ENCODE measurements around the gene ZNF670.
"Not testable (repeated sequence)": the region's sequence is repeated elsewhere in the genome, so short reads cannot be mapped to it uniquely, and the experiment has no call there.

The ZNF670 gene

DNA sequence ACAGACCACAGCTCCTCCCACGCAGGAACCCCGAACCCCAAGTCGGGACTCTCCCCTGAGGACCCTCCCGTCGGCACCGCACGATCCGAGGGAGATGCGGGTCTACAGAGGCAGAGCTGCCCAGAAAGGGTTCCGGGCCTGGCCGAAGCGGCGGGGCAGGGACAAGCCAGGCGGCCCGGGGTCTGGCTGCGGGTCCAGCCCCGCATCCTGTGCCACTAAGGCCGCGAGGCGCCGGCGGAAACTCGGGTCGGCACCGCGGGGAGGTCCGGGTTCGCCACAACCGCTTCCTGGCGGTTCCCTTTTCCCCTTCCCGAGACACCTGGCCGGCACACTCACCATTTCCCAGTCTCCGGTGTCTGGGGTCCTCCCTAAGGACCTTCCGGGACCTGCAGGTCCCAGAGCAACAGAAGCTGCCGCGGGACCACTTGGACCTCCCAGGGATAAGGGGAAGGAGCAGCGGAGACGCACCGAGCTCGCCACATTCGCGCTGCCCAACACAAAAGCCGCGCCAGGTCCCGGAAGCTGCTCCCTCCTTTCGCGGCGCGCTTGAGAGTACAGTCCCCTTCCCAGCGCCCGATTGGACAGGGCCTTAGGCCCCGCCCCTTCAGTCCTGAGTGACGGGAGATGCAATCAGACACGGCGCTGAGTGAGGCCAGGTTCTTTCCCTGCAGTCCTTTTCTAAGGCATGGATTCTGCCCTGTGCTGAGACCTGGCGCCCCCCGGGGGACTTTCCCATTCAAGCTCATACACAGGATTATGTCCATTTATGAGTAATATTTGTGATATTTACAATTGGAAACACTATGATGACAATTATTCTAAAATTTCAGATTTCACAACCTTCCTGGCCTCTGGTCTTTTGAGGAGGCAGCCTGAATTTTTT lies at the start of gene ZNF670:
Gene ZNF670, minus strand, starts transcription at position 554 of the 883 bp plus-strand sequence. Its CDS starts 215 bp downstream, at position 339.
- peak; percentile 71 for DNase-seq (ENCODE audit: low read depth)

- not testable (repeated sequence) for DNase-seq (ENCODE audit: low read depth)
These were observed 49.1 kb upstream of the ZNF670 start for GRCh38 chr1:247127519-247128282.

DNA sequence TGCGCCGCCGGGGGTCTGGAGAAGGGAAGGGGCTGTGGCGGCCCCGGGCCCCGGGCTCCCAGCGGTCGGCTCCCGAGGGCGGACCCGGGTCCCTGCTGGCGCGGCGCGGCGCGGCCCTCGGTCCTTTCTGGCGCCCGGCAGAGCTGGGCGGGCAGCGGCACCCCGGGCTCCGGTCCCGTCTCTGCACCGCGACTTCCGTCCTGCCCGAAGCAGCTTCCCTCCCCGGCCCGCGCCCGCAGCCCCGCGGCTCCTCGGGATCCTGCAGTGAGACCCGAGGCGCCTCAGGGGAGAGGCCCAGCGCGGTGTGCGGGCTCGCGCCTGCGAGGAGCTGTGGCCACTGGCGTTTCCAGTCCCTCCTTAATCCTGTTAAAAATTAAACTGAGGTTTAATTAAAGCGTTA lies 48.0 kb upstream of the ZNF670 start:
- DNase-seq (ENCODE audit: low read depth) = not testable (repeated sequence)

DNA sequence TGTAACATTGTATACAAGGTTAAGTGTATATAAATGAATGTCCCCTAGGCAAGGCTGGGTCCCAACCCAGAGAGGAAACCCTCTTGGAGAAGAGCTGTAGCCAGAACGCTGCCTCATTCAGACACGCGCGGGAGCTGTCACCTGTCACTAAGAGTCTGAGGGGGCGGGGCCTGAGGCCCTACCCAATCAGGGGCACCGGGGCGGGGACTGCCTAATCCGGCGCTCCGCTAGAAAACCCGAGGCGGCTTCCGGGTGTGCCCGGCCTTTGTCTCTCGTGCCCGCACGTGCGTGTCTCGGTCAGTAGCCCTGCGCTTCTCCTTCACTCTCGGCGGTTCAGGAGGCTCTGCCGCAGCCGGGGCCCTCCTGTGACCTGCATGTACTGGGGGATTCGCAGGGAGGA lies 47.6 kb upstream of the ZNF670 start:
- DNase-seq (ENCODE audit: low read depth) = not testable (repeated sequence)

DNA sequence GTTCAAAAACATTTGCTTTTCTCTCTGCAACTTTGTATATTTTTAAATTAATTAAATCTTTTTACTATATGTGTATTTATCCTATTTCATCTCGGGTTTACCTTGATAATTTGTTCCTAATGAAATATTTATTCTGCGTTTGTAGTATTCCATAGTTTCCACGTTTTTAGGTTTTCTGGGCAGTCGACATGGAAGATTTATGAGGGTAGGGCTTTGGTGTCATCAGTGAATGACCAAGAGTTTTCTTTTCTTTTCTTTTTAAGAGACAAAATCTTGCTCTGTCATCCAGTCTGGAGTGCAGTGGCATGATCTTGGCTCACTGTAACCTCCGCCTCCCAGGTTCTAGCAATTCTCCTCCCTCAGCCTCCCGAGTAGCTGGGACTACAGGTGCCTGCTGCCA lies 42.8 kb upstream of the ZNF670 start:
- DNase-seq (ENCODE audit: low read depth) = no peak

DNA sequence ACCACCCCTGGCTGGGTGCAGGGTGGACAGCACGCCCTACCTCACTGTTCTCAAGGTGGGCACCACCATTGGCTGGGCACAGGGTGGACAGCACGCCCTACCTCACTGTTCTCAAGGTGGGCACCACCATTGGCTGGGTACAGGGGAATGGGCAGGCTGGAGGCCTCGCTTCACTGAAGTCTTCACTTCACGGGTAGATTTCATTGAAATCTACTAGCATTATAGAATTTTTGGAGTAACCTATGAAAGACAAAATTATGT lies 41.7 kb upstream of the ZNF670 start:
- not testable (repeated sequence) for DNase-seq (ENCODE audit: low read depth)

GRCh38 chr1:247119600-247120407 lies 41.2 kb upstream of the ZNF670 start:
- DNase-seq (ENCODE audit: low read depth) = no peak

DNA sequence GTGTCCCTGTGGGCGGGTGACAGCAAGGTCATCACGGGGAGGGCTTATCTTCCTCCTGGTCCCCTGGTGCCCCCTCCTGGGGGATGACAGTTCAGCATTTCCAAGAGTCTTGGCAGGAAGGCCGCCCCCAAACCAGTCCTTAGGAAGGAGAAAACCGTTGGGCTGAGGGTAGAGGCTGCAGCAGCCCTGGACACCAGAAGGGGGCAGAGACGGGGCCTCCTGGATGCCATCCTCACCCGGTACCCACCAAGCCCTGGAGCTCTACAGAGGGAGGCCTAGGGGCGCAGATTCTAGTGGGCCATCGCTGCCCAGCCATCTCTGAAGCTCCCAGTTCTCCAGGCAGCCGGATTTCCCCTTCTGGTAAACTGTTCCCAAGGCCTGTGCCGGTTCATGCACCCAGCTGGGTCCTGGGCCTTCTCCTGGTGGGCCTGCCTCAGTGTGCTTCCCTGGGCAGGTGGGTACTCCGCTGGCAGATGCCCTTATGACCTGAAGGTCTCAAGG lies 40.4 kb upstream of the ZNF670 start:
- no peak for DNase-seq (ENCODE audit: low read depth)

GRCh38 chr1:247115545-247115944 lies 36.9 kb upstream of the ZNF670 start:
- no peak for DNase-seq (ENCODE audit: low read depth)

DNA sequence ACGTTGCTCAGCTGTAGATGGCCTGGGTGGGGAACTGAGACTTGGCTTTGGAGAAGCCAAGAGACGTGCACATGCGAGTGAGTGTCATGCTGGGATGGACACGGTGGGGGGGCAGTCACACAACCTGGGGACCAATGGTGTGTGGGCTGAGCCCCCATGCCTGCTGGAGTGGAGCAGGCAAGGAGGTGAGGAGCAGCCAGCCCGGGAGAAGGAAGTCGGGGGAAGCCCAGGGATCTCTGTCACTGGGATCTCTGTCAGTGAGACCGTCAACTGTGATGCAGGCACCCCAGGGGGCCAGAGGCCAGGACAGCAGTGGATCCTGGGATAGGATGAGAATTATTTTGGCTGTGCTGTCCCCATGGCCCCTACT lies 36.5 kb upstream of the ZNF670 start:
- DNase-seq (ENCODE audit: low read depth) = no peak

GRCh38 chr1:247114351-247115140 lies 35.9 kb upstream of the ZNF670 start:
- no peak for DNase-seq (ENCODE audit: low read depth)

- no peak for DNase-seq (ENCODE audit: low read depth)
These were observed 35.2 kb upstream of the ZNF670 start for GRCh38 chr1:247113733-247114271.

DNA sequence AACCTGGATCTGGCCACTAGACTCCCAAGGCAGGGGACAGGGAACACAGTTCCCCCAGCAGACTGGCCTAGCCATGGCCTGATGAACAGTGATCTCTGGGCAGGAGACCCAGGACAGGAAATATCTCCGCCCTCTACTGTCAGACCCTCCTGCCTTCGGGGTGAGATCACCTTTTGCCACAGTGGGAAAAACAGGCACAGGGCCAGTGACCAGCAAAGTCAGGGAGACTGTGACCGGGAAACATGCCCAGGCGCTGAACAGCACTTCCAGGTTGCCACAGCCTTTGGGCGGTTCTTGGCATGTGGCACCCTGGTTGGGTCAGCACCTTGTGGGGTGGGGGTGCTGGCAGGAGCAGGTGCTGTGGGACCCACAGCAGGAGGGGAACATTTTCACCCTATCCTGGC lies 34.5 kb upstream of the ZNF670 start:
- DNase-seq (ENCODE audit: low read depth) = no peak

GRCh38 chr1:247112479-247112781 lies 33.8 kb upstream of the ZNF670 start:
- no peak for DNase-seq (ENCODE audit: low read depth)

DNA sequence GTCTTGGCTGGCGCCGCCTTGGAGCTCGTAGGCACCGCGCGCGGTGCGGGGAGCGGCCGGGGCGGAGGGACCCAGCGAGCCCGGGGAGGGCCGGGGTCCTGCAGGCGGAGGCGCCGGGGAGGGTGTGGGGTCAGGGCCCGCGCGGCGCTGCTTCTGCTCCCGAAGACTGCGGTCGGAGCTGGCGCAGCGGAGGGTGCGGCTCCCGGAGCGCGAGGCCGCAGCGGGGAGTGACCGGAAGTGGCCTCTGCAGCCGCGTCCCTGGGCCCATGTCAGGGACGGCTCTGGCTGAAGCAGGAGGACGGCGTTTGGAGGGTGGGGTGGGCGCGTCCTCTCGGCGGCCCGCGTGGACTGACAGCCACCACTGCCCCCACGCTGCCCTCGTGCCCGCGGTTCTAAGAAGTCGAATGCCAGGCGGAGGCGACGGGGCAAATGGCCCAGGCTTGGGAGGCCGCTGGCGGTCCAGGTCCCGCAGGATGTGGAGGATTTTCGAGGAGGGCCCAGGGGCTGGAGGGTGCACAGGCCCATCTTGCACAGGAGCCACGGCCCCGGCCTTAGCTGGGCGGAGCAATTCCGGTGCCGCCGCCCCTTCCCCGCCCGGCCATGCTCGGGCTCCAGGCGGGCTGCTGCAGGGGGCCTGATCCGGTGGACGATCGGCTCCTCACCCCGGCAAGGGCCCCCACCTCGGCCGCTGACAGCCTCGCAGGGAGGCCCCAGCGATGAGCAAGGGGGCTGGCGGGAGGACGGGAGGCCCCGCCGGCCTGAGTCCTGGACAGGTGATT lies 33.3 kb upstream of the ZNF670 start:
- no peak for DNase-seq (ENCODE audit: low read depth)

GRCh38 chr1:247111259-247111699 lies 32.7 kb upstream of the ZNF670 start:
- DNase-seq (ENCODE audit: low read depth) = no peak

DNA sequence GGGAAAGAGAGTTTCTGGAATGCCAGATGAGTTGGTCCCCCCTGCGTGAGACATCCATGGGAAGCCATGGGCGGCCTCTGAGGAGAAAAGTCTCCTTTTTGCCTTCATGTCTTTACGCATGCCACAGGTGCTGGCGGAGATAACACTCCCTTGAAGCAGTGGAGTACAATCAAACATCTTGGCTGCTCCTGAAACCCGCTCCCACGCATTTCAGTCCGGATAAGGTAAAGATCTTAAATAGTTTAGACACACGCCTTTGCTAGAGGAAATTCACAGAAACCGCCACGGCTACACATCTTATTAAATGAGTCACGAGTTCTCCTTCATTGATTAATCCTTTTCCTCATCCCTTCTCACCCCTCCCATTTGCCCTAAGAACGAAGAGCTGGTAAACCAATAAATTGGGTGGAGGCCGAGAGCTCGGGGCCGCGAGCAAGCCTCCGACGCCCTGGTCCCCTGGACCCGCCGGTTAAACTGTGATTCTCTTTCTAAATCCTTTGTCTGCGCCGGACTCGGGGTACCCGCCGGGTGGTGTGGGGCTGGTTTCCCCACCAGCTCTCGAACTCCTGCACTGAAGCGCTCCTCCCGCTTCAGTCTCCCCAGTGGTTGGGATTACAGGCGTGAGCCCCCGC lies 32.1 kb upstream of the ZNF670 start:
- DNase-seq (ENCODE audit: low read depth) = no peak

DNA sequence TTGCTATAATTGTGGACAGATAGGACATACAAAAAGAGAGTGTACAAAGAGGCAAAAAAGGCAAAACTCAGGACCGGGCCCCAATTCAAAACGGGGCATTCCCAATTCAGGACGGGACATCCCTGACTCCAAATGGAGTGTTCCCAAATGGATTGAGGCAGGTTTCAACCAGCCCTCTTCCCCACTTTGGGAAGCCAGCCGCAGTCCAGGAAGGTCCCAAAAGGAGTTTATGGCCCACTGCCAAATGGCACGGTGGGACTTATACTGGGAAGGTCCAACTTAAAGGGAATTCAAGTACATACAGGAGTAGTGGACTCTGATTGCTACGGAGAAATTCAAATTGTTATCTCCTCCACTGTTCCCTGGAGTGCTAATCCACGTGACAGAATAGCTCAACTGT lies 29.1 kb upstream of the ZNF670 start:
- DNase-seq (ENCODE audit: low read depth) = no peak

- DNase-seq (ENCODE audit: low read depth) = no peak
These were observed 27.4 kb upstream of the ZNF670 start for GRCh38 chr1:247105966-247106365.

DNA sequence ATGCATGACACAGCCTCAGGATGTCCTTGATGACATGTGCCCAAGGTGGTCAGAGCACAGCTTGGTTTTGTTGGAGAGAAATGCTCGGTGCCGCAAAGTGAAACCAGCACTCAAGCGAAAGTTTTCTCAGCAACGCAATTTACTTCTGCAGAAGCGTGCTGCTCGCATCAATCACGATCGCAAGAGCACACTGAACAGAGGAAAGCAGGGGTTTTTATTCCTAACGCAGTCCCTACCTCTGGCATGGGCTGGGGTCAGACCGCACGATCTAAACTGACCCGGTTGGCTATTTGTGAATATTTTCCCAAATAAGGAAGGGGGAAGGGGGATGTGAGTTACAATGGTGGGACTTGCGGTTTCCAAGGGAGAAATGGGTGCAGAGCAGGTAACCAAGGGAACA lies 26.4 kb upstream of the ZNF670 start:
- no peak for DNase-seq (ENCODE audit: low read depth)

Measured in activated gamma-delta T cell treated with anti-CD3 and anti-CD28 coated beads, Interleukin-2, amount 50 U/mL, for 16 hours (primary cell).